Activated CD4-positive, alpha-beta T cell treated with anti-CD3 and anti-CD28 coated beads for 4 hours (primary cell): Measurements from ENCODE around the gene RNF224.
A peak's percentile ranks its signal among the peaks of the same experiment; 100 is the strongest.
"Not testable (repeated sequence)": the region's sequence is repeated elsewhere in the genome, so short reads cannot be mapped to it uniquely, and the experiment has no call there.

ENCODE experiments used
- DNase-seq, 2 donors: peaks; one replicate each; pipeline ENCODE4 v3.0.0-alpha.2; 2020

Gene RNF224

DNA sequence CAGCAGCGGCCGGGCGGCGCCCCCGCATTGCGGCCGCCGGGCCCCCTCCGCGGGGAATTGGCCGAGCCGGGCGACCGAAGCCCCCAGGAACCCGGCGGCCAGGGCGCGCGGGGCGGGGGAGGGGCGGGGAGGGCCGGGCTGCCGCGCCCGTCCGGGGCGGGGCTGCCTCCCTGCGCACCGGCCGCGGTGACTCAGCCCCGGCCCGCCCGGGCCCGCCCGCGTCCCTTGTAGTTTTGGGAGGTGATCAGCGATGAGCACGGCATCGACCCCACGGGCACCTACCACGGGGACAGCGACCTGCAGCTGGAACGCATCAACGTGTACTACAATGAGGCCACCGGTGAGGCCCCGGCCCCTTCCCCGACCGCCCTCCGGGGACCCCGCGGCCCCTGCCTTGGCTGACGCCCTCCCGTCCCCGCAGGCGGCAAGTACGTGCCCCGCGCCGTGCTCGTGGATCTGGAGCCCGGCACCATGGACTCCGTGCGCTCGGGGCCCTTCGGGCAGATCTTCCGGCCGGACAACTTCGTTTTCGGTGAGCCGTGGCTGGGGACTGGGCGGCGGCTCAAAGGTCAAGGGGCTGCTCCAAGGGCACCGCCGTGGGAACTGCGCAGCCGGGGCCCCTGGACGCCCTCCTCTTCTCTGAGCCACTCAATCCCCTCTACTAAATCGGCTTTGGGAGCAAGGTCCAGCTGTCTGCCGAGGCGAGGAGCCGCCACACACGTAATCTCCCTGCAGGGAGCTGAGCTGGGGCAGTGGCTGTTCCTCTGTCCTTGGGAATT is 14.4 kb downstream of the RNF224 start:
- DNase-seq = peak; percentile 74 to 79

DNA sequence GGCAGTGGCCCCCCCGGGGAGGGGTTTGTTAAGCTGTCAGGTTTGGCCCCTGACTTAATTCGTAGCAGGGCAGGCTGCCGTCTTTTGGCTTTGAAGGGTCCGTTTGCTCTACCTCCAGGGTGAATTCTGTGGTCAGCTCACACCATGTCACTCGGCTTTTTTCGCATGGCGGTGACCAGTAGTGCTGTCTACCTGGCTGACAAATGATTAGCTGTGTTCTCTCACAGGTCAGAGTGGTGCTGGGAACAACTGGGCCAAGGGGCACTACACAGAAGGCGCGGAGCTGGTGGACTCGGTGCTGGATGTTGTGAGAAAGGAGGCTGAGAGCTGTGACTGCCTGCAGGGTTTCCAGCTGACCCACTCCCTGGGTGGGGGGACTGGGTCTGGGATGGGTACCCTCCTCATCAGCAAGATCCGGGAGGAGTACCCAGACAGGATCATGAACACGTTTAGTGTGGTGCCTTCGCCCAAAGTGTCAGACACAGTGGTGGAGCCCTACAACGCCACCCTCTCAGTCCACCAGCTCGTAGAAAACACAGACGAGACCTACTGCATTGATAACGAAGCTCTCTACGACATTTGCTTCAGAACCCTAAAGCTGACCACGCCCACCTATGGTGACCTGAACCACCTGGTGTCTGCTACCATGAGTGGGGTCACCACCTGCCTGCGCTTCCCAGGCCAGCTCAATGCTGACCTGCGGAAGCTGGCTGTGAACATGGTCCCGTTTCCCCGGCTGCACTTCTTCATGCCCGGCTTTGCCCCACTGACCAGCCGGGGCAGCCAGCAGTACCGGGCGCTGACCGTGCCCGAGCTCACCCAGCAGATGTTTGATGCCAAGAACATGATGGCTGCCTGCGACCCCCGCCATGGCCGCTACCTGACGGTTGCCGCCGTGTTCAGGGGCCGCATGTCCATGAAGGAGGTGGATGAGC is 15.2 kb downstream of the RNF224 start:
- DNase-seq = no peak

DNA sequence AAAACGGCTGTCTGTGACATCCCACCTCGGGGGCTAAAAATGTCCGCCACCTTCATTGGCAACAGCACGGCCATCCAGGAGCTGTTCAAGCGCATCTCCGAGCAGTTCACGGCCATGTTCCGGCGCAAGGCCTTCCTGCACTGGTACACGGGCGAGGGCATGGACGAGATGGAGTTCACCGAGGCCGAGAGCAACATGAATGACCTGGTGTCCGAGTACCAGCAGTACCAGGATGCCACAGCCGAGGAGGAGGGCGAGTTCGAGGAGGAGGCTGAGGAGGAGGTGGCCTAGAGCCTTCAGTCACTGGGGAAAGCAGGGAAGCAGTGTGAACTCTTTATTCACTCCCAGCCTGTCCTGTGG is 15.9 kb downstream of the RNF224 start:
- not testable (repeated sequence) for DNase-seq

DNA sequence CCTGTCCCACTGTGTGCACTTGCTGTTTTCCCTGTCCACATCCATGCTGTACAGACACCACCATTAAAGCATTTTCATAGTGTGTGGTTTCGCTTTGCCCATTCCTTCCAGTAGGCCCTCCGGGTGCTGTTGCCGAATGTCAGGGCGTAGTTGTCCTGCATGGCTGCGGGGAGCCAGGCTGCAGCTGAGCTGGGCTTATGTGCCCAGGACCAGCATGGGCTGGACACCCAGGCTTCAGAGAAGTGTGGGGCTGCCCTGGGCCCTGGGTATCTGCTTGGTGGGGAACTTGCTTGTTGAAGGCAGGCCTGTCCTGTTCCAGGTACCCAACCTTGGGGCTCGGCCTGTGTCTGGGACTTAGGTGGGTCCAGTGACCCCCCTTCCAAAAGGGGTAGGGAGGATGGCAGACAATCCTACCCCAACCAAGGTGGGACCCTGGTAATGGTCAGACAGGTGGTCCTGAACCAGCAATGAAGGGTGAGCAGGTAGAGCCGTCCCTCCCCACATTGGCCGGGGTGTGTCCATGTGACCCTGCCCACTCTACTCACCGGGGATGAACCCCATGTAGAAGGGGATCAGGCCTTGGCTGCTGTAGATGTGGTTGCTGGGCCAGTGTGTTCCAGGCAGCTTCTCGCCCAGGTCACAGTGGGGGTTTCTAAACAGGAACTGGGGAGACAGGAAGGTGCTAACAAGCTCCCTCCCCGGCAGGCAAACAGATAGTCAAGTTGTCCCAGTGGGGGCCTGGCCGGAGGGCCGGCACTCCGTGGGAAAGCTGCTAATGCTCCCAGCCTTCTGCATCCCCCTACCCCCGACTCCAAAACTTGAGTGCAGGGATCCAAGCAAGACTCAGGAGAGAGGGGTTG is 16.6 kb downstream of the RNF224 start:
- DNase-seq = no peak

DNA sequence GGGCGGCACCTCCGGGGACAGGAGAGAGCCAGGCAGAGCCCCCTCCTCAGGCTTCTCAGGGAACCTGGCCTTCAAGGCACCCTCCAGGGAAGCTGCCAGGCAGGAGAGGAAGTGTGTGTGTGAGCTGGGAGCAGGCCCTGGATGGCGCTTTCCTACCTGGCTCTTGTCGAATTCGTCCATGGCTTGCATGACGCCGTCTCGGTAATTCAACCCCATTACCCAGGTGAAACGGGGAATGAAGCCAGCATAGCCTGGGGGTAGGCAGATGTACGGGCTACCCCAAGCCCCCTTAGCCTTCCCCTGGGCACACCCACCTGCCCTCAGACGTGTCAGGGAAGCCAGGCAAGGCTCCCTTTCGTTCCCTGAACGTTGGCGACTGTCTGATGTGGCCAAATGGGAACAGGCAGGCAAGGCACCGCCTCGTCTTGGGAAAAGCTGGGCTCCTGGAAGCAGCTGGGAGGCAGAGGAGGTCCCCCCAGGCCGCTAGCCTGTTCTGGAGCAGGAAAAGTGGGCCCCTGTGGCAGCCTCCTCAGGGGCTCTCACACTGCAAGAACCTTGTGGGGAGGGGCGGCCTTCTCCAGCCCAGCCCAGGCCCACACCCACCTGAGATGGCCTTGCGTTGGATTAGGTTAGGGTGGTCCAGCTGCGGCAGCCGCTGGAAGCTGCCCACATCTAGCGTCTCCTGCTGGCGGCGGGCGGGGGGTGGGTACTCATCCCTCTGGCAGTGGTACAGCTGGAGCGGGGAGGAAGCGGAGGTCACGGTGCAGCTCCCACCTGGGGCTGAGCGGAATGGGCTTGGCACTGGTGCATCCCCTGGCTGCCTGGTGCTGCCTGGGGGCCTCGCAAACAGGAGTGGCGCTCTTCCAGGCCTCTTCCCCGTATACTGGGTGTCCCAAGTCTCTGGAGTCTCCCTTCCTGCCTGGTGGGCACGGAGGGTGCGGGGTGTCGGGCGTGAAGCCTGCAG is 17.5 kb downstream of the RNF224 start:
- DNase-seq = no peak

DNA sequence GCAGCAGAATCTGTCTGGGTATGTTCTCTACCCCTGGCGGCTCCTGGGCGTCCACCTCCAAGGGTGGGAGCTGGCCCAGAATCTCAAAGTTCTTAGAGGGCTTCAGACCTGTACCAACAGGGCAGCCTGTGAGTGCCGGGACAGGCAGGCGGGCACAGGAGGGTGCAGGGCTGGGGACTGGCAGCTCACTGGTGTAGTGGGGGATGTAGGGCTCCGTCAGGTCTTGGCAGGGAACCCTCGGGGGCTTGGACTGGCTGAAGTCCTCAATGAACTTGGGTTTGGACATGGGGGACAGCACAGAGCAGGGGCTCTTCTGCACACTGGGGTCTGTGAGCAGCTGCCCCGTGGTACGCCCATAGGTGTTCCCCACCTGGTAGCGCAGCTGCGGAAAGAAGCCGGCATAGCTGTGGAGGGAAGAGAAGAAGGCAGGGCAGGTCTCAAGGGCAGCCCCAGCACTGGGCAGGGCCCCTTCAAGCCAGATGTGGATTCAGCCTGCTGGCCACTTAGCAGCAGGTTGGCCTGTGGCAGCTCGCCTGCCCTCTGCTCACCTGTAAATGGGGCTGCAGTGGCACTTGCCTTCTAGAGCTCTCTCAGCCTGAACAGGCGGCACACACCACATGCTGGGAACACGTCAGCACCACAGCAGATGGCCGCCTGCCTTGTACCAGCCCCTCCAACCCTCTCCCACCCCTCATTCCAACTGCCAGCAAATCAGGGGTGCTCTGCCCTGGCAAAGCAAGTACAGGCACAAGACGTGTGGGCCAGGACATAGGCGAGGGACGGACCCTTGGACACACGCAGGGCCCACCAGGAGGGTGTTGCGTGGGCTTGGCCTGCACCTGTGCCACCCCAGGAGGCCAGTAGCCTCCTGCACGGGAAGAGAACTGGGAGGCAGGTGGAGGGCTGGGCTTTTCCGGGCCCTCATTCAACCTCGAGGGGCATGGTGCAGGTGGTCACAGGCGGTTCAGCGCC is 18.4 kb downstream of the RNF224 start:
- no peak for DNase-seq

DNA sequence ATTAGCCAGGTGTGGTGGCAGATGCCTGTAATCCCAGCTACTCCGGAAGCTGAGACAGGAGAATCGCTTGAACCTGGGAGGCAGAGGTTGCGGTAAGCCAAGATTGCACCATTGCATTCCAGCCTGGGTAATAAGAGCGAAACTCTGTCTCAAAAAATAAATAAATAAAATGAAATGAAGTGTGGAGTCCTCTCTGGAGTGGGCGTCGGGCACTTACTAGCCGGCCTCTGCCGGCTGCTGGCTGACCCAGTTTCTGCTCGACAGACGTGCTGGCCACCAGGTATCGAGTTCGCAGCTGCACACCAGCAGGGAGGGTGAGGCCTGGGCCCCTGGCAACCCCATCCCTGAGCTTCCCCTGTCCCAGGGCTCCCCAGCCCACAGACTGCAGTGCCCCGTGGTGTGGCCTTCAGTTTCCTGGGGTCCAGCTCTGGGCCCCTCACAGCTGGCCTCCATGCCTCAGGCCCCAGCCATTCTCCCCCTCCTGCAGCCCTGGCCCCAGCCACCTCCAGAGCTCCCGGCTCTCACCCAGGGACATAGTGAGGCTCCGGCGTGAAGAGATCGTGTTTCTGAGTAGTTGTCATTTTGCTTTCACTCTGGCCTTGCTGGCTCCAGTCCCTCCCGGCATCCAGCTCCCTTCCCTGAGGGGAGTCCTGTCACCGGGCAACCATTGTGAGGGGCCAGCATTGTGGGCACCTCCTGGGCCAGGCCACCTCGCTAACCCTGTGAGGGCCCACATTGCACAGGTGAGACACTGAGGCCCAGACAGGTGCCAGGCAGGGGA is 20.0 kb downstream of the RNF224 start:
- DNase-seq = no peak

DNA sequence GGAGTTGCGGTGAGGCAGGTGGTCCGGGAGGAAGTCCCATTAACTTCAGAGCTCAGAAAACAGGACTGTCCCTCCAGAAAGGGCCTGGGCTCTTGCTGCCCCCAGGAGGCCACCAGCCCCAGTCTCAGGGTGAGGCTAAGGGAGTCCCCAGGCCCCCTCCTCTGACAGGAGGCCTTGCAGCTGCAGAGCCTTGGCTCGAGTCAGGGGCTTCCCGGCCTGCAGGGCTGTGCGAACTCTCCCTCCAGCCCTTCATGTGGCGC is 20.5 kb downstream of the RNF224 start:
- no peak for DNase-seq

DNA sequence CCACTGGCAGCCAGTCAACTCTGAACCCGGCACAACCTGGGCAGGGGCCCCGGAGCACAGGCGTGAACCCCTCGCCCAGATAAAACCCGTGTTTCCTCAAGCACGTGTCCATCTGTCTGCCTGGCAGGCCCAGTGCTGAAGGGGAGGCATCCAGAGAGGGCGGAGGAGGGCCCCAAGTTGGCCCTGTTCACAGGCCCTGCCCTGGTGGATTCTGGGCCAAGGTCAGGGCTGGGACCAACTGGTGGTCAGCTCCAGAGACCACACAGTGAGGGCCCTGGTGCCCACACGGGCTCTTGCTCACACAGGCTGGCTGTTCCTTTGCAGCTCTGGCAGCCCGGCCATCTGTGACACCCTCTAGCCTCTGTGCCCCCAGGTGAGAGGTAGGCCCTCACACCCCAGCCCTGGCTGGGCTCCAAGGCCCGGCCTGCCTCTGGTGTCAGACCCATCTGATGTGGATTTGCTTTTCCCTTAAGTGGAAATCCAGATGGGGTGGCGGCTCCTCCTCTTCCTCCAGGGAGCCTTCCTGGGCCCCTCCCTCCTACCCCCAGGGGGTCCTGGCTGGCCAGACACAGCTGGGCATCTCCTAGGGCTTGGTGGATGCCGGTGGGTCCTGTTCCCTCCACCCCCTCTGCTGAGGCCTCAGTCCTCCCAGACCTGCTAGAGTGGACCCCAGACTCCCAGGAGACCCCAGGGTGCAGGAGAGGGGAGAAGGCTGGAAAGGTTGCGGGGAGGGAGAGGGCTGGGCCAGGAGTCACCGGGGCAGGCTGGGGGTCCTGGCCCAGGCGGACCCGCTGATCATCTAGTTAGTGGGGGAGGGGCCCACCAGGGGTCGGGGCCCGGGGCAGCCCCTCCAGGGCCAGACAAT is 23.3 kb downstream of the RNF224 start:
- no peak for DNase-seq

DNA sequence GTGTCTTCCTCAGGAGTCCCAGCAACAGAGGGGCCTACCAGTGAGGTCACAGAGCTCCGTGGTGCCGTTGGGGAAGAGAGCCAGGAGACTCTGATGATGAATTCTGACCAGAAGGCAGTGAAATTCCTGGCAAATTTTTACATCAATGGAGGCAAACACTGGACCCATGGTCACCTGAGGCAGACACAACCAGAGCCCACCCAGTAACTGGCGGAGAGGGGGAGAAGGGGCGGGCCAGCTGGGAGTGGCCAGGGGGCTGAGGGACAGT is 23.8 kb downstream of the RNF224 start, which contains the start of gene STPG3:
Gene STPG3, plus strand, starts transcription at position 93 of the 268 bp plus-strand sequence. Its CDS starts 1 bp downstream, at position 94.
- DNase-seq = no peak

DNA sequence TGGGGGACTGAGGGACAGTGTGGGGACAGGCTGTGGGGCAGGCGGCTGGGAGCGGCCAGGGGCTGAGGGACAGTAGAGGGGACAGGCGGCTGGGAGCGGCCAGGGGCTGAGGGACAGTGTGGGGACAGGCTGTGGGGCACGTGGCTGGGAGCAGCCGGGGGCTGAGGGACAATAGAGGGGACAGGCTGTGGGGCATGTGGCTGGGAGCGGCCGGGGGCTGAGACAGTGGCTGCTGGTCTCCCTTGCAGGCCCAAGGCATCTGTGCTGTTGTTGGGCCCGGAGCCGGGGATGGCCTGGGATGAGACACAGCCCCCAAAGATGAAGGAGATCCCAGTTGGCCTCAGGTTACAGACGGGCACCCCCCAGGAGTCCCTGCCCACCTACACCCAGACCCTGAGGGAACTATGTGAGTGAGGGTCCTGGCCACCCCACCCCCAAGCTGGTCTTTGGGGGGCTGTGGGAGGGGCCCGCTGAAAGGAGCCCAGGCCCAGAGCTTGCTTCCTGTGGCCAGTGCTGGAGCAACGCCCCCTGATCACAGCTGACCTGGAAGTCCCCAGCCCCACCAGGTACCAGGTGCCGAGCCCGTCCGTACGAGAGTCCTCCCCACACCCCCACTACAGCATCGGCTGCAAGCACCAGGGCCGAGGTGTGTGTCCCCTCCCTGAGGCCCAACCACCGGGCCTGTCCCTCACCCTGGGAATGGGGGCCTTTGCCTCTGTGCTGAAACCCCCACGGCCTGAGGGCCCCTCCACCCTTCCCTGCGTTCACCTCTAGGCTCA is 24.4 kb downstream of the RNF224 start:
- DNase-seq = no peak

DNA sequence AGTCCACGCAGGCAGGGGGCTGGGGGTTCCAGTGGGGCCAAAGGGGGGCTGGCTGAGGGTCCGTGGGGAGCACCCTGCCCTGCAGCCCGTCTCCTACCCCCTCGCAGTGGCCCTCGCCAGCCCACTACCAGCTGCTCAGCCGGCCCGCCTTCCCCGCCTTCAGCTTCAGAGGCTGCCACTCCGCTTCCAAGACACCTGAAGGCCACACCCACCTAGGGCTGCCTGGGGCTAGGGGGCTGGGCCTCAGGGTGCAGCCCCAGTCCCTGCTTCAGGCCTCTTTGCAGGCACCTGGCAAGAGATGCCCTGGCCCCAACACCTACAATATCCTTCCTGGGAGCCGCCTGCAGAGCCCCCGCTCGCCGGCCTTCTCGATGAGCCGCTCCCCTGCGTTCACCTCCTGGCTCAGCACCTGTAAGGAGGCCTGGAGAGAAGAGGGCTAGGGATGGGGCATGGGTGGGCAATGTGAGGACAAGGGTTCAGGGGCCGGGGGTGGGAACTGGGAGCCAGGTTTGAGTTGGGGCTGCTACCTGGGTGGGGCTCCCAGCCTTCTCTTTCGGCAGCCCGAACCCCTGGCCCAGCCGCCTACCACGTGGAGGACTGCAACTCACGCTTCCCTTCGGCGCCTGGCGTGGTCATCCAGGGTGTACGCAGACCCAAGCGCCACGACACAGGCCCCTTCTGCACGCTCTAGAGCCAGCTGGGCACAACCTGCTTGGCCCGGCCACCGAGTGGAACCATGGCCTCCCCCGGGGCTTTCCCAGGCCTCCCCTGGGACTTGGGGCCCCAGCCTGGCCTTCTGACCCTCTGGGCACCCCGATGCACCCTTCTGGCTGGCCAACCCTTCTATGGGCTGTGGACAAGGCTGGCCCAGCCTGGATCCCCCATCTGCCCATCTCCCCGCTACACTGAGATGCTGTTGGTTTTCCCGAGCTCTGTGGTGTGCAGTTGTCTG is 25.5 kb downstream of the RNF224 start:
- no peak for DNase-seq

DNA sequence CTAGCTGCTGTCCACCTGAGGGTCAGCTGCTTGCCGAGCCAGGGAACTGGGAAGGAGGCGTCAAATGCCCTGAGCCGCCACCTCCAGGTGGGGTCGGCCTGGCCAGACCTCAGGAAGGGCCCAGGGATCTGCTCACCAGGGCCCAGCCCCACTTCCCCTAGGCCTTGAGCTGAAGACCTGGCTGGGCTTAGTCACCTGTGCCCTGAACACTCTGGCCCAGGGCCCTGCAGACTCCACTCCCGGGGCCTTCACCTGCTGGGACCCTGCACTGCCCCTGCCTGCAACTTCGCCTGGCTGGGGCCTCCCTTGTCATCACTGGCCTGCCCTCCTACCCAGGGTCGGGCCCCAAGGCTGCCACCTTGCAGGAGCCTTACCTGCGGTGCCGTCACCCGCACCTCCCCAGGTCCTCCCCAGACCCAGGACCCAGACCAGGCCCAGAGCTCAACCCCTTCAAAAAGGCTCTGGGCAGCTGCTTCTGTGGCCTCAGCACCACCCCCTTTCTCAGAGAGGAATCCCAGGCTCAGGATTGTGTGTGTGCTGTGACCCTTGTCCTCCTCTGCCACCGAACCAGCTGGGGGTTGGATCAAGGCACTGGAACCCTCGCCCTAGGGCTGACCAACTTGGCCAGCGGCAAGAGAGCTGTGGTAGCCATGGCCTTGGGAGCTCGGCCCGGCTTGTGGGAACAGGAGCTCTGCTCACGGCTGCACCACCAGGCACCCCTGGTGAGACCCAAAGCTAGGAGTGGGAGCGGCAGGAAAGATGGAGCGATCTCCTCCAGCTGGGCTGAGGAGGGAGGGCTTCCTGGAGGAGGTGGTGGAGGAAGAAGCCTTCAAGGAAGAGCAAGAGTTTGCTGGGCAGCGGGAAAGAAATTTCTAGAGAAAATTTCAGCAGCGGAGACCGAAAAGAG is 26.7 kb downstream of the RNF224 start:
- no peak for DNase-seq

DNA sequence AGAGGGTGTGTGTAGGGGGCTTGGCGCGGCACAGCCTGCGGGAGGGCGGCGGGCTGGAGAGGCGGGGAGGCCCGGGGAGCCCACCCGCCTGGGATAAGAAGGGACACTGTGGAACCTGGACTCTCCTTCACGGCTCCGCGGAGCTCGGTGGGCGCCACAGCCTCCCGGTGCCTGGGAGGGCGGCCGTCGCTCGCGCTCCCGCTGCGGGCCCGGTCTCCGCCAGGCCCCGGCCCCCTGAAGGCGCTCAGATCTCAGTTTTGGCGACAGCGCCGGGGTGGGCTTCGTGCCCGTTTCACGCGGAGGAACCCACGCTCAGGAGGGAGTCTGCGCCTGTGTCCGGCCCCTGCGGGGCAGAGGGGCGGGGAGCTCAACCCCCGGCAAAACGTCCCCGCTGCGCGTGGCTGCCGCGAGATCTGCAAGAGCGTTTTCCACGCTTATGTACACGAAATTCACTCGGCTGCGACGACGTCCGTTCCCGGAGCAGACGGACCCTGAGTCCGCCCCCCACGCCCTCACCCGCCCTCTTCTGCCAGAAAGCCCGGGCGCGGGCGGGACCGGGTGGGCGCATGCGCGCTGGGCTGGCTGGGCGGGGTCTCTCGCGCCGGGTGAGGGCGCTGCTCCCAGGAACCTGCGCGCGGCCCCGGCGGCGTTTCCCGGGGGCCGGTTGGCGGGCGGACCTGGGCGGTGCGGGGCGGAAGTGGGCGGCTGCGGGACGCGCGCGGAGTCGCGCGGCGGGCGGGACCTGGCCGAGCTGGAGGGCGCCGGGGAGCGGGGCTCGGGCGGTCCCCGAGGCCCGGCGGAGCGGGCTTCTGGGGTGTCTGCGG is 27.5 kb downstream of the RNF224 start, which contains the start of gene NELFB:
Gene NELFB, plus strand, starts transcription at position 704 of the 824 bp plus-strand sequence.
- DNase-seq = peak; percentile 93 to 94
